Measurements from ENCODE around the gene CENPA. TPM values are rescaled to one million over a fixed set of nuclear protein-coding genes. Genes with fewer than 3 reads are reported as not detected.

Gene CENPA
- total RNA-seq, 1 donor from 2014 or later, result not detected

- Histone ChIP-seq H3K27ac (no peak overlapping the region), H3K36me3 (peaks cover 7 to 63% of the 10 kb centered on the region in 2 donors), H3K4me1 (no peaks in the 10 kb centered on the region), H3K4me3 (no peak overlapping the region), H3K9me3 (no peaks in the 10 kb centered on the region), H3K27me3 (no peaks in the 10 kb centered on the region)
- intact Hi-C loops (cut with DNase I), result no loop called here
- DNase-seq (ENCODE audit: extremely low spot score in 2 of 2), result no peak
- no peak for TF ChIP-seq POLR2AphosphoS5 (IDR thresholded peaks at IDR 0.05; ENCODE audit: insufficient read depth in 1 of 2, low read depth in 1 of 2)
Measured at GRCh38 chr2:26780203-26780760, 5.6 kb upstream of the CENPA start.

- DNase-seq (ENCODE audit: extremely low spot score in 2 of 2), result no peak
- Histone ChIP-seq H3K27ac (no peak overlapping the region), H3K4me3 (no peak overlapping the region), H3K4me1 (peaks cover 8% of the 10 kb centered on the region), H3K9me3 (no peaks in the 10 kb centered on the region), H3K27me3 (no peaks in the 10 kb centered on the region), H3K36me3 (peaks cover 0 to 36% of the 10 kb centered on the region in 2 donors)
- TF ChIP-seq CTCF (IDR thresholded peaks at IDR 0.05), result no peak
- TF ChIP-seq POLR2AphosphoS5 (IDR thresholded peaks at IDR 0.05; ENCODE audit: insufficient read depth in 1 of 2, low read depth in 1 of 2), result no peak
- no peak for TF ChIP-seq POLR2A (IDR thresholded peaks at IDR 0.05)
- intact Hi-C loops (cut with DNase I), result no loop called here
Measured at GRCh38 chr2:26782876-26783704, 2.8 kb upstream of the CENPA start.

GRCh38 chr2:26784570-26785234 lies 1.2 kb upstream of the CENPA start:
- no peak for TF ChIP-seq POLR2AphosphoS5 (IDR thresholded peaks at IDR 0.05; ENCODE audit: insufficient read depth in 1 of 2, low read depth in 1 of 2)
- no peak for TF ChIP-seq CTCF (IDR thresholded peaks at IDR 0.05)
- no peak for TF ChIP-seq POLR2A (IDR thresholded peaks at IDR 0.05)
- H3K4me3 ChIP-seq, result no peak overlapping the region
- intact Hi-C loops (cut with DNase I), result no loop called here

GRCh38 chr2:26786207-26787028 lies 562 bp downstream of the CENPA start:
- TF ChIP-seq CTCF (IDR thresholded peaks at IDR 0.05) (no peak), POLR2AphosphoS5 (IDR thresholded peaks at IDR 0.05; ENCODE audit: insufficient read depth in 1 of 2, low read depth in 1 of 2) (no peak), POLR2A (IDR thresholded peaks at IDR 0.05) (no peak)
- H3K27me3 ChIP-seq, result no peaks in the 10 kb centered on the region

More at GRCh38 chr2:26784570-26785234, 1.2 kb upstream of the CENPA start:
- no peak for DNase-seq (ENCODE audit: extremely low spot score in 2 of 2)
- no peaks in the 10 kb centered on the region for H3K27me3 ChIP-seq
- no peaks in the 10 kb centered on the region for H3K9me3 ChIP-seq
- H3K4me1 ChIP-seq, result peaks cover 8% of the 10 kb centered on the region
- peaks cover 0 to 20% of the 10 kb centered on the region in 2 donors for H3K36me3 ChIP-seq
- no peak overlapping the region for H3K27ac ChIP-seq

GRCh38 chr2:26792720-26793119 lies 6.9 kb downstream of the CENPA start:
- TF ChIP-seq CTCF (IDR thresholded peaks at IDR 0.05) (no peak), POLR2A (IDR thresholded peaks at IDR 0.05) (no peak), POLR2AphosphoS5 (IDR thresholded peaks at IDR 0.05; ENCODE audit: insufficient read depth in 1 of 2, low read depth in 1 of 2) (no peak)
- Histone ChIP-seq H3K9me3 (no peaks in the 10 kb centered on the region), H3K4me1 (no peaks in the 10 kb centered on the region), H3K4me3 (no peak overlapping the region), H3K27me3 (no peaks in the 10 kb centered on the region), H3K36me3 (no peaks in the 10 kb centered on the region), H3K27ac (no peak overlapping the region)
- no peak for DNase-seq (ENCODE audit: extremely low spot score in 2 of 2)
- intact Hi-C loops (cut with DNase I), result no loop called here

More at GRCh38 chr2:26786207-26787028, 562 bp downstream of the CENPA start:
- peaks cover 0 to 3% of the 10 kb centered on the region in 2 donors for H3K36me3 ChIP-seq
- intact Hi-C loops (cut with DNase I), result no loop called here
- H3K27ac ChIP-seq, result peak overlapping the region; percentile 15
- DNase-seq (ENCODE audit: extremely low spot score in 2 of 2), result no peak
- peak overlapping the region; percentile 67 to 86 for H3K4me3 ChIP-seq
- H3K4me1 ChIP-seq, result peaks cover 8% of the 10 kb centered on the region
- H3K9me3 ChIP-seq, result no peaks in the 10 kb centered on the region
